NCI-H128 (cell line): ENCODE results near the gene OR2F1.

Source experiments
- DNase-seq: peaks from one replicate; lab custom pipeline; 2025; ENCODE audit not compliant: unreplicated experiment; lab: John Stamatoyannopoulos, UW

Gene OR2F1, protein sequence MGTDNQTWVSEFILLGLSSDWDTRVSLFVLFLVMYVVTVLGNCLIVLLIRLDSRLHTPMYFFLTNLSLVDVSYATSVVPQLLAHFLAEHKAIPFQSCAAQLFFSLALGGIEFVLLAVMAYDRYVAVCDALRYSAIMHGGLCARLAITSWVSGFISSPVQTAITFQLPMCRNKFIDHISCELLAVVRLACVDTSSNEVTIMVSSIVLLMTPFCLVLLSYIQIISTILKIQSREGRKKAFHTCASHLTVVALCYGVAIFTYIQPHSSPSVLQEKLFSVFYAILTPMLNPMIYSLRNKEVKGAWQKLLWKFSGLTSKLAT

DNA sequence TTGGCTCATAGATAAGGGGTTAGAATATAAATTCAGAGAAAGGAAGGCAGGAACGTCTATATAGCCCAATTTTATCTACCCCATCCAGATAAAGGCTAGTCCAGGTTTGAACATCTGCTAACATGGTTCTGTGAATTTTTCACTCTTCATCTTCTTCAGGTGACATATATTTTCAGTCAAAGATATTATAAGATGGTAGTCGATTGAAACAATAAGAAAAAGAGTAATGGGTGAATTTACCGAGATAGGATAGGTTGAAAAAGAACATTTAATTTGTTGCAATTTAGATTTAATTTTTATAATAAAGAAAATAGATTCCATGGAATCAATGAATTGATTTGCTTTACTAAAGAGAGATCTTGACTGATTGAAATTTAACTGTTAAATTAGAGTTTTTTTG is at the start of gene OR2F1:
Gene OR2F1 (plus strand): TSS at position 301 of the 400 bp plus-strand sequence. CDS start 5,127 bp downstream, outside the sequence.
- no peak for DNase-seq

DNA sequence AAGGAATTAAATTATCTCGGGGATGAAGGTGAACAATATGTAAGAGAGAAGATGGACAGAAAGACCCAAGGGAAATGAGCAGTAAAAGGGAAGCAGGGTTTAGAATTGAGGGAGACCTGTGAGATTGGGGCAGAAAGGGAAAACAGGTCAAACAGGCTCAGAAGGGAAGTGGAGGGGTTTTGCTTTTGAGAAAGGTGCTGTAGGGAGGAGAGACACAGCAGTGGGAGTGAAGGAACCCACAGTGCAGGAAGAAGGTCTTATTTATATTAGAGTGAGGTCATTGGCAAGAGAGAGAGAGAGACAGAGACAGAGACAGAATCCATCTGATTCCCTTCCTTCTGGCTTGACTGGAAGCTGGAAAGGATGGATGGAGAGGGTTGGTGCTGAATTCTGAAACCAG is 49.1 kb upstream of the OR2F1 start:
- DNase-seq, result no peak

DNA sequence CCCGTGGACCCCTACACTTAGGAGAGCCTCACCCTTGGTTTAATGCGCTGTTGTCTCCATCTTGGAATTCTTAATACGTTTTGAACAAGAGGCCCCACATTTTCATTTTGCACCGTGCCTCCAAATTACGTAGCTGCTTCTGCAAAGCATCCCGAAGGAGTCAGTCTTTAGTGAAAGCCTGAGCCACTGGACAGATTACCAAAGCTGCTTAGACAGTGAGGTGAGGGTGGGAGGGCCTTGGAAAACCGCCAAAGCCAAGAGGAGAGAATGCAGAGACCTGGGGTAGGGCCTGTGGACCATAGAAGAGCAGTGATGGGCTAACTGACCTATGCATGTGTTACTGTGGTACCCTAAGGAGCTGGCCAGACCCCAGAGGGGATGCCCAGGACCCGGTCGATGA is 48.5 kb upstream of the OR2F1 start:
- no peak for DNase-seq

DNA sequence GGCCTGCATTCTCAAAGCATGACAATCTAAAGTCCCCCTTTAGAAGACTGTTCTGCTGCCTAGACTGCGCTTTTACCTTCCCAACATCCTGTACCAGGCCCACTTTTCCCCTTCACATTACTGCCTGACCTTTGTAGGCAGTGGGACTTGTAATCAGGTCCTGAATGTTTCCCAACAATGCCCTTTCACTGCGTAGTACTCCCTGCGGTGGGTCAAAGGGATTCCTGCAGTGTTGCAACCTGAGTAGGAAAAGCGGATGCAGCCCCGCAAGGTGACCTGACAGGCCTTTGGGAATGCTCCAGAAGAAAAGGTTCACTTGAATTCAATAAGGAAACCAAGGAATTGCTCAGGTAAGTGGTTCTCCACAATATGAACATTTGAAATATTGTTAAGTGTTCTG is 47.7 kb upstream of the OR2F1 start:
- no peak for DNase-seq

DNA sequence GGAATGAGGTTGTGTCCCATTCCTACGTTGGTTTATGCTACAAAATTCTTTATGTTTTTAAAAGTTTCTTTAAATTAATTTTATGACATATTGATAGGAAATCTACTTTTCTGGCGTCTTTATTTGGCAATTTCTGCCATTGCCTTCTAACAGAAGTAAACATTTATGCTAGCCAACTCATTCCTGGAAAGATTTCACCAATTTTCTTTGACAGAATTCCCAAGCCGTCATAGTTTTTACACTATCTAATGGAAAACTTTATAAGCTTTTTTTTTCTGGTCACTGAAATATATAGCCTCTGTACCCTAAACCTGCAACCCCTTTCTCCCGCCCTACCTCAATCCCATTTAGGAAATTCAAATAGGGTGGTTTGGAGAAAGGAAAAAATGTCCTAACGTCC is 46.5 kb upstream of the OR2F1 start:
- no peak for DNase-seq

DNA sequence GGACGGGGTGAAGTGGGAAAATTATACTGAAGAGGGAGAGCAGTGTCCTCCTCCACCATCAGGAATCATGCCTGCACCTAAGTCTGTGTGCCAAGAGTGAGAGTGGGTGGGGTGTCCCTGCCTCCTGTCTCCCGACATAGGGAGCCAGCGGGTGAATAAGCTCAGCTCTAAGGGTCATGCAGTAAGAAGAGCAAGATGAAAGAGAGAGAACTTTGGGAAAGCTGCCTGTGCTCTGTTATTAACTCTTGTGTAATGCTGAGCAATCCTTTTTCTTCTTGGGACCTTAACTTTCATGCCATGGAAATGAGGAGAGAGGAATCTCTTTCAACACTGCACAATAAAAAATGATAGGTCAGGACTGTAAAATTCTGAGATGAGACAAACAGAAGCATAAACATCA is 44.8 kb upstream of the OR2F1 start:
- DNase-seq, result no peak

DNA sequence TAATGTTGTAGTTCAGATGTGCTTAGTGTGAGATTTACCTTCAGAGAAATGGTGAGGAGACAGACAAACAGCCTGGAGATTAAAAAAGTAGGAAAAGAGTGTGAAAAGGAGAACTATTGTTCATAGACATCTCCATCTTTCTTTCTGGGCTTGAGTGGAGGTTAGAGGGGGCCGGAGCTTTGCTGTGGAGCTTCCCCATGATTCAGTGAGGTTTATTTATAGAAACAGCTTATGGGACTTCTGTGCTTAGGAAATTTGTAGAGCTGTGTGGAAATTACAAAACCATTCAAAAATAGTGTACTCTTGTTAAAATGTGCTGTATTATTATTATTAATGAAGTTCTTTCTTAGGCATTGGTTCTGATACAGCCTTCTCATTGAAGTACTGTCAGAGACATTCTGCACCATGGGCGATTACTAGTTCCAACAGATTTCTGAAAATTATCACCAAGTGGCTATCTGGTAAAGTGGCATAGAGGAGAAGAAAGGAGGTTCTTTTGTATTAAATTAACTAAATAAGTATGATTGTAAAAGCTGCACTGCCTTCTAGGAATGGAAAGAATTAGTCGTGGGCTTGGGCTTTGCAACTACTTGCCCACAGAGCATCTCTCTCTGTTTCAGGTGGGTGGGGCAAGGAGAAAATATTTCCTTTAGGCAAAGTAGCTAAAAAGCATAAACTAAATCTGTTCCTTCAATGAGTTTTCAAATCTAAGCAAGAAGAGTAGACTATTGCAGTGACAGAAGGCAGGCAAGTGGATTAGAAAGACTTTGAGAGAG is 44.0 kb upstream of the OR2F1 start:
- no peak for DNase-seq

DNA sequence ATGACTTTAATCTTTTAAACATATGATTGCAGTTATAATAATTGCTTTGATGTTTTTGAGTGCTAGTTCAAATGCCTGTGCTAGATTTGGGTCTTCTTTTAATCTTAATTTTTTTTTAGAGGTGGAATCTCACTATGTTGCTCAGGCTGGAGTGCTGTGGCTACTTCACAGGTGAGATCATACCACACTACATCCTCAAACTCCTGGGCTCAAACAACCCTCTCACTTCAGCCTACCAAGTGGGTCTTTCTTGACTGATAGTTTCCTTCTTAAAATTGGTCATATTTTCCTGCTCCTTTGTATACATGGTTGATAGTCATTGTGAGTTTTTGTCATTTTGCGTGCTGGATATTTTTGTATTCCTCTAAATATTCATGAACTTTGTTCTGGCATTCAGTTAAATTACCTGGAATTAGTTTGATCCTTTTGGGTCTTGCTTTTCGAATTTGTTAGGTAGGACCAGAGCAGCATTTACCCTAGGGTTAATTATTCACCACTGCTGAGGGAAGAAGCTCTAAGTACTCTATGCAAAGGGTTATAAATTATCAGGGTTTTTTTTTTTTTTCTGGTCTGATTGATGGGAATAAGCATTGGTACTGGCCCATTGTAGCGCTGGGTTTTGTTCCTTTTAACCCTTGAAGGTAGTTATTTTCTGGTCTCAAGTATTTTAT is 40.6 kb upstream of the OR2F1 start:
- DNase-seq, result no peak

DNA sequence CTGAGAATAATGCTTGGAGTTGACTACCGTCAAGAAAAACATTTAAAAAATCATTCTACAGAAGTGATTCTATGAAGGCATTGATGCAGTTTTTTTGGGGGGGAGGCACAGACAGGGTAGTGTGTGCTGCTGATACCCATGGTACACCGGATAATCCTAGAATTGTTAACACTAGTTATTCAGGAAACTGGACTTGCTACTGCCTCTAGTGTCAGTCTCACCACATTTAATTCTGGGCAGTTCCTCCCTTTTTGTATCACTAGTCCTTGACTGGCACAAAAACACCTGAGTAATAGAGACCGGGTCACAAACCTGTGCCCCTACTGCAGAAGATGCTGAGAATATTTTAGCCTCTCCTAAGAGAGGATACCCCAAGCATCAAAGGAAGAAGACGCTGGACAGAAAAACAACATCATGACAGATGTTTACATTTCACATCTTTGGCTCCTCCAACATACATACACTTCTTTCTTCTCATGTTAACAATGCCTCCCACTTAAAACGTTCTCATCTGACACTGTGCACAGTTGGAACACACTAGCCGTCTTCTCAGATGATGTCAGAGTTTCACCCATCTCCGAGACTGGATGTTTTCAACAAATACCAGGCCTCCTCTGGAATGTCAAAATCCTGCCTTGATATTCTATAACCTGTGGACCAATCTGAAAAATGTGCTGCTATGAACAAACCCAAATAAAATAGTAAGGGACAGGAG is 39.5 kb upstream of the OR2F1 start:
- no peak for DNase-seq

DNA sequence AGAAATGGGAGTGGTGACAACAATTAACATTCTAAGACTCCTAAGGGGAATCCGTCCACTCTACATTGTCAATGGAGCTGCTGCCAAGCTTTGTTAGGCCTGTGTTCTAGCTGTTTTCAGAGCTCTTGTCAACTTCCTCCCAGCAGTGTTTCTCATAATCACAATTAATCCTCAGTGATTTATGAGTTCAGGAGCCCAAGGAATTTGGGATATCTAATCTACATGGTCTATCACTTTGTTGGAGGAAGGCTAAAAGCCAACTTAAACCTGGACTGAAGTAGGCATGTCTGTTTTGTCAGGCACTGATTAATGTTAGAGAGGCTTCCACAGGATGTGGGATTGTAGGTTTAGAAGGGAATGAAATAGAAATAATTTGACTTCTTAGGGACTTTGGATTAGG is 29.8 kb upstream of the OR2F1 start:
- DNase-seq, result no peak

DNA sequence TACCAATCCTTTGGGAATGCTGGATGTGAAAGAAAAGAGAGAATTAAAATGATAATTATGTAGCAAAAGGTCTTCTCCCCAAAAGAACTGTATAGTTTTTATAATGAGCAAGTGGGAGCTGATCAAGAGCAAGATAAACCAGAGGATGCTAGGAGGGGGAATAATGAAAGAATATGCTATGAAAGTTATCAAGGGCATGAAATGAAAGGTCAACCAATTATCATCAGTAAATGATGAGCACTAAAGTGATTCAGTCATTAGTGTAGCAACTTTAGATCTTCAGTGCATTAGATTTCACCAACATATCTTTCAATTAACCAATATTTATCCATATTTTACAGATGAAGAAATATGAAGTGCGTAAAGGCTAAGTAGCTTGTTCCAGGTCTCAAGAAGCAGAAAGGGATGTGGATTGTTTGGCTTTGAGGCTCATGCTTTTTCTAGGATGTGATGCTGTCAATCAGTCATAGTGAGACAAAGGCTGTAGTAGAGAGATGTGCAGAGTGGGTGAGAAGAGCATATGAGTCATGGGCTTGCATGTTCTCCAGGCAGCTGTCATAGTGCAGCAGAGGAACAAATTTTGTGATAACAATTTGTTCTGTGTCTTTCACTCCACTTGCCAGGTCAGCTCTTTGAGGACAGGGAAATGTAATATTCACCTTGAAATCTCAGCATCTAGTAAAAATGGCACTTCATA is 25.3 kb upstream of the OR2F1 start:
- DNase-seq, result no peak

DNA sequence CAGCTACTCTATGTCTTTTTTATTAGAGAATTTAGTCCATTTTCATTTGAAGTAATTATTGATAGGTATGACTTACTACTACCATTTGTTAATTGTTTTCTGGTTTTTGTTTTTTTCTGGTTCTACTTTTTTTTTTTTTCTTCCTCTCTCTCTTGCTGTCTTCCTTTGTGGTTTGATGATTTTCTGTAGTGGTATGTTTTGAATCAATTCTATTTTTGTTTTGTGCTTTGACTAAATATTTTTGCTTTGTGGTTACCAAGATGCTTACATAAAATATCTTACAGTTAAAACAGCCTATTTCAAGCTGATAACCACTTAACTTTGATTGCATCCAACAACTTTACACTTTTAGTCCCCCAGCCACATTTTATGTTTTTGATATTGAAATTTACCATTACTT is 22.9 kb upstream of the OR2F1 start:
- no peak for DNase-seq

DNA sequence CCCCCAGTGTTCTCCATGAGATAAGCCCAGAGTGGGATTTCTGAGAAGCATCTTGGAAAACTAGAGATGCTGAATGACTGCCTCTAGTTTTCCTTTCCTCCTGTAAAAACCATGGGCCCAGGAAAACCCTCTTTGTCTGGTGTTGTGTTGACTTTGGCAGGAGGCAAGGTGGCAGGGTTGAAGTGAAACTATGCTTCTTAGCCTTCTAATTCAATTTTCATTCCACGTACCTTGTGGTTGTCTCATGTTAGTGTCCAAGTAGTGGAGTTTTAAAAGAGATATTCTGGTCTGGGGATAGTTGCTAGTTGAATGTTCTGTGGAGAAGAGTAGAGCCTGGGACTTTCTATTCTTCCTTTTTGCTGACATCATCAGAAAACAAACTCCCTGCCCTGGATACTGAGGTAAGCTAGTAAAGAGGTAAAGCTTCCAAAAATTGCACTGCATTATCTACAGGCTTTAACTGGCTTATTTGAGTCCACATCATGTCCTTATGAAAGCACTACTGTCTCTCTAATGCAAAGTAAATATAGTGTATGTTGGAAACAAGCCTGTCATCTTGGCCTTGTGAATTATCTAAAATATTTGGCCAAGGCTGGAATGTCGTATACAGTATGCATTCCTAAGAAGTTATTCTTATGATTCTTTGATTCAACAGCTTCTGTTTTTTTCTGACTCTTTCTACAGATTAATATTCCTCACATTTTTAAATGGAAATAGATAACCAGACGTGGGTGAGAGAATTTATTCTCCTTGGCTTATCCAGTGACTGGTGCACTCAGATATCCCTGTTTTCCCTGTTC is 19.9 kb upstream of the OR2F1 start, which contains the start of gene OR2F2:
Gene OR2F2 (plus strand): TSS at position 708 of the 800 bp plus-strand sequence. CDS start 0 bp downstream, at position 708.
- no peak for DNase-seq

DNA sequence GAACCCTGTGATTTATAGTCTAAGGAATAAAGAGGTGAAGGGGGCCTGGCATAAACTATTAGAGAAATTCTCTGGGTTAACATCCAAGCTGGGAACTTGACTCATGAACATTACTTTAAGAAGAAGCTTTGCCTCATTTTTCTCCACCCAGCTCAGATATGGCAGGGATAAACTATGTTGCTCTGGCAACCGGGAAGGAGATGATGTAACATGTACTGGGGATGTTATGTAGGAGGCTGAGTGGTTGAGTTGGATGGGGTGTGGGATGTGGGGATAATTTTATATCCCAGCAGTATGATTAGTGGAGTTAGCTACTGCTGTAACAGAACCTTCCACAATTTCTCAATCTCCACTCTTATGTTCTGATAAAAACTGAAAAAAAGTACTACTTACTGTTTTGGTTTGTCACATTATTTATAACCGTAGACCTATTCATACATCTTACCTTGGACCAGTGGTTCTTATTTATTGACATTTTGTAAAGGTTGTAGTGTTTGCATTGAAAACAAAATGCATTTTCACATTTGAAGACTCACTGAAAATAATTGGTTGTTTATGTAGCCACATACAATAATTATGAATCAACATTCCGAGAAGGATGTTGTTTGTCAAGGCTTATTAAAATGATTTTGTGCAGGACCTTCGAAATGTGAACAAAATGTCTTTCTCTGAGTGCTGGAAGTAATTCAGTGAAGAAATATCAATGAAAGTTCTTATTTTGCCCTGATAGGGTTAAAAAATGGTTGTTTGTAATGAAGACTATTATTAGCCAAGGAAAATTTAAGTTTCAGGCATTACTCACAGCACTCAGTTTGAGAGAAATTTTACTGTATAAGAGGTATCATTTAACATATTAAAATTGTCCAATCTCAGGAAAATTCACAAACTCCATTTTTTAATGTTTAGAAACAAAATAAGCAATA is 18.3 kb upstream of the OR2F1 start:
- DNase-seq, result no peak

DNA sequence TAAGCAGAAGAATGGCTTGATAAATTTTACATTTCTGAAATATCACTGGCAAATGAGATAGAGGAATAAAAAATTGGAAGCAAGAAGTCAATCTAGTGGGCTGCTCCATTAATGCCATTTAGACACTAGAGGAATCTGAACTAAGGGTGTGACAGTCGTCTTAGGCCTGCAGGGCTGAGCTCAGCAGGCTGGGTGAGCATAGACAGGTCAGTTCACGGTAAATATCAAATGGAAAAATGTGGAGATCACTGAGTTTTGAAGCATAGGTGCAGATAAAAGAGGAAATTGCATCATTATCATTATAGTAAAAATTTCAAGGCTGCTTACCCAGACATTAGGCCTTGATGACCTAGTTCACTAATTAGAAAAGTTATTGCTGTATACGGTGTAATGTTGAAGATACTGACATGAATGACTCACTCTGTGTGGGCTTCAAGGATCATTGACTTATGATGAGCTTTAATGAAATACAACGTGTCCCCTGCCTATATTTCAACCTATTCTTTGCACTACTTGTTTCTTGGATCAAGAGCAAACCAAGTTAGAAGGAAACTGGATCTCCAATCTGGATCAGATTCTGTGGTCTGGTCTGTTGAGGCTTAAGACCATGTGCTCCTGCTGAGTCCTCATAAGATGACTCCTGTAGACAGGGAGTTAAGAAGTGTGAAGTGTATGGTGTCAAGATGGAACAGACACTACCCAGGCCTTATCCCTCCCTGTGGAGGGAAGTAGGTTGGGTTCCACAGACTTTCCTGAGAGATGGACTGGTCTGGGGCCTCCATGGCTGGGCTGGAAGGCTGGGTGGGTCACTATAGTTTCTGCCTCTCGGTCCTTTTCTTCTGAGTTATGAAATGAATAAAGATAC is 16.0 kb upstream of the OR2F1 start:
- DNase-seq, result no peak

DNA sequence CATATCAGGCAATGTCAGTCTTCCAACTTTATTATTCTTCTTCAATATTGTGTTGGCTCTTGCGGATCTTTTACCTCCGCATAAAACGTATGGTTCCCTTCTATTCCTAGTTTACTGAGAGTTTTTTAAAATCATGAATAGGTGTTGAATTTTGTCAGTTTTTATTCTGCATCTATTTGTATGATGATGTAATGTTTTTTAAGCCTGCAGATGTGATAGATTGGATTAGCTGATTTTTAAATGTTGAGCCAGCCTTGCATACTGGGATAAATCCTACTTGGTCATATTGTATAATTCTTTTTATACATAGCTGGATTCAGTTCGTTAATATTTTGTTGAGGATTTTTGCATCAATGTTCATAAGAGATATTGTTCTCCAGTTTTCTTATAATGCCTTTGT is 9.2 kb upstream of the OR2F1 start:
- DNase-seq, result no peak

DNA sequence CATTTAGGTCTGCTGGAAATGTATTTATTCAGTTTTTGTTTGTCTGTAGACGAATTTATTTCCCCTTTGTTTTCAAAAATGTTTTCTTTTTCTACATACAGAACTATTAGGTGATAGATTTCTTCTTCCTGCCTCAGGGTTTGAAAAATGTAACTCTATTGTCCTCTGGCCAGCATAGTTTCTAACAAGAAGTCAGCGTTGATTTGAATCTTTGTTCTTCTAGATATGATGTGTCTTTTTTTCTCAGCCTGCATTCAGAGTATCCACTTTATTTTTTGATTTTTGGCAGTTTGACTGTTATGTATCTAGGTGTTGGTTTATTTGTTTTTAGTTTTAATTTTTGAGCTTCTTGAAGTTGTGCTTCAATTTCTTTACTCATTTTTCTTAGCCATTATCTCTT is 7.5 kb upstream of the OR2F1 start:
- no peak for DNase-seq

DNA sequence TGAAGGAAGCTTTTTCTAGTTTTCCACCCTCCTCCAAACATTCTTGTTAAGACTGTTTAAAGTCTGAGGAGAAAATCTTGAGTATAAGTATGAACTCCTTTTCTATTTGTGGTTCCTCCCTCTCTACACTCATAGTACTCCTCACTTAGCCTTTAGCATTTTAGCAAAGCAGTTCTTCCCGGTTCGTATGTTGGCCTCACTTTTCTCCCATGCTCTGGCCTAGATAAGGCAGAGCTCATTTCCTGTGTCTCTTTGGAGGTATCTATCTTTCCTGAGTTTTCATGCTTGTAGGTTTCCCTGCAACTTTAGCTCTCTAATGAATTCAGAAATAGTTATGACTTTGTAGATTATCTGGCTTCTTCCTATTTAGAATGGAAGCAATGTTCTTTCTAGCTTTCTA is 5.9 kb upstream of the OR2F1 start:
- DNase-seq, result no peak
